ENCODE results near the gene MIA.
"Not testable (repeated sequence)": the region's sequence is repeated elsewhere in the genome, so short reads cannot be mapped to it uniquely, and the experiment has no call there.

Gene MIA

DNA sequence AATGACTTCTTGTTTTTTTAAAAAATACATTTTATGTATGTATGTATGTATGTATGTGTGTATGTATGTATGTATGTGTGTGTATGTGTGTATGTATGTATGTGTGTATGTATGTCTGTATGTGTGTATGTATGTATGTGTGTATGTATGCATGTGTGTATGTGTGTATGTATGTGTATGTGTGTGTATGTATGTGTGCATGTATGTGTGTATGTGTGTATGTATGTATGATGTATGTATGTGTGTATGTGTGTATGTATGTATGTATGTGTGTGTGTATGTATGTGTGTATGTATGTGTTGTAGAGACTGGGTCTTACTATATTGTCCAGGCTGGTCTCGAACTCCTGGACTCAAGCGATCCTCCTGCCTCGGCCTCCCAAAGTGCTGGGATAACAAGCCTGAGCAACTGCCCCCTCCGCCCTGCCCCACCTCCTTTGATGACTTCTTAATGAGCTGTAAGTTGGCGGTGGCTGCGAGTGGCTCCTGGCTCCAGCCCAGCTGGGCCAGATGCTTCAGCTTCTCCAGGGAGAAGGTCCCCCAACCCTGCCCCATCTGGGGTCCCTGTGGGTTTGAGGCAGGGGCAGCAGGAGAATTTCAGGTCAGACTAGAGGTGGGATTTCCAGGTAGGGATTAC is 50.3 kb downstream of the MIA start:
- not testable (repeated sequence) for DNase-seq

DNA sequence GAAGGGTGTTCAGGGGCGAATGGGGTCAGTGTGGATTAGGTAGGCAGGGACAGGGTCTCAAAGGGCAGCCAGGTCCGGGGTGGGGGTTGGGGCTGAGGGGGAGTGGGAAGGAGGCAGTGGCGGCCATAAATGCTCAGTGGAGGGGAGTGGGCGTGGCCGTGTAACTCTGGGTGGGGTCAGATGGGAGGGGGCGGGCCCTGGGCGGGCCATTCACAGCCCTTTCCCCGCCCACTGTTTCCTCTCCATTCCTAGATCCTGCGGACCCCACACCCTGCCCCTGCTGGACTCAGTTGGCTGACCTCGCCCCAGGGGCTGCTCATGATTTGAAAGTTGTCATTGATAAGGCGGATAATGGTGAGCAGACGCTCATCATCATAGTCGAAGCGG is 51.0 kb downstream of the MIA start:
- DNase-seq, result not testable (repeated sequence)

DNA sequence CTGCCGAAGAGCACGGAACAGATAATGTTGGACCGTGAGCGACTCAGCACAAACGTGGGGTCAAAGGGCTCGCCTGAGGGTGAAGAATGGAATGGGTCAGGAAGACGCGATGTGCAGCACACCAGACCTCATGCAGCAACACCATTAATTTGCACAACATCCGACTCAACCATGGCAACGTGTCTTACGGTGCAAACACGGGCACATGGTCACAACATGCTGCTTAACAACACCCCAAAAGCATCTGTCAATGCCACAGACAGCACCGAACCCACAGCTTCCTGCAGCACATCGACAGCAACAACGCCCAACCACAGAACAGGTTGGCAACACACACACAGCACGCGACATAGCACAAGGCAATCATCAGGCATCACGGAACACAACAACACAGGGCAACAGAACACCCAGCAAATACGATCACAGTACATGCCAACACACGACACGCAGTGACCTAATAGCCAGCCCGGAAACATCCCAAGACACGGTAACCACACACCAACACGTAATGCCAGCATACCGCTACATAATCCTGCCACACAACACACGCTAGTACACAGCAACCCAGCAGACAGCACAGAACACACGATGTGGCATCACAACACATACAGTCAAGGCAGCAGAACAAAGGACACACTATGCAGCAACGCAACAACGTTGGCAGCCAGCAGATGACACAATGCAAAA is 51.5 kb downstream of the MIA start:
- DNase-seq, result not testable (repeated sequence)
